K562 (cell line): ENCODE measurements around the gene PSMC6. TPM values are rescaled to one million over a fixed set of nuclear protein-coding genes. Genes with fewer than 3 reads are reported as not detected.
A peak's percentile ranks its signal among the peaks of the same experiment; 100 is the strongest.

Source experiments
- ATAC-seq: fragments of 200-7000 bp; cut with Tn5 transposase; 3 replicates; pipeline ENCODE4 v1.9.1; 2020; ENCODE audit warnings: moderate library complexity
- BruUV-seq: library from RNA; stranded (reverse); fragments of 400-500 nt; replicated peaks from 2 replicates; lab custom pipeline; 2021; lab: Mats Ljungman, UMichigan
- CTCF ChIA-PET: fragments of 300-600 bp; formaldehyde crosslinking; extraction: SDS; loops from one replicate; lab custom pipeline; 2021; ENCODE audit warnings: low intra/inter-chr PET ratio; lab: Yijun Ruan, JAX
- POLR2A ChIA-PET: fragments of 300-600, 350-650 bp; sonication (Branson Sonifier 250); formaldehyde crosslinking; extraction: SDS; loops from one replicate; lab custom pipeline; 2021; ENCODE audit warnings: antibody characterized with exemption, inconsistent platforms; lab: Yijun Ruan, JAX
- DNase-seq, 4 experiments: peaks; one replicate each; pipeline versions ENCODE4 v3.0.0 to v3.0.0-alpha.2; 2011 to 2018; ENCODE audit warnings: low spot score in 3 of 4, mixed read lengths in 3 of 4; ENCODE audit errors: extremely low read depth in 1 of 4
- FAIRE-seq: peaks from 2 replicates; lab custom pipeline; 2011; peaks lifted over from hg19 to GRCh38; lab: Jason Lieb, UNC
- H2AFZ ChIP-seq: 2 replicates; pipeline ENCODE4 v1.6.0; 2011; ENCODE audit warnings: low read depth, low read length, control low read depth, inconsistent platforms
- H3K27ac ChIP-seq: fragments of 200-600 bp; 3 replicates; pipeline ENCODE4 v1.8.0; 2011; ENCODE audit warnings: low read depth, mild to moderate bottlenecking, control low read depth, inconsistent platforms, low read length, moderate library complexity, mixed read lengths; ENCODE audit errors: extremely low read depth
- H3K27me3 ChIP-seq, 2 experiments: fragments of 300-600 bp in 1 of 2; 2 replicates in 1 of 2; 3 replicates in 1 of 2; pipeline versions ENCODE4 v1.6.0 to v1.8.0; 2011; ENCODE audit warnings: inconsistent platforms in 2 of 2, low read length in 2 of 2, mild to moderate bottlenecking in 1 of 2, mixed read lengths in 1 of 2, moderate library complexity in 1 of 2; ENCODE audit not compliant: control insufficient read depth in 2 of 2, insufficient read depth in 2 of 2
- H3K36me3 ChIP-seq: fragments of 300-600 bp; 3 replicates; pipeline ENCODE4 v1.8.0; 2011; ENCODE audit warnings: mild to moderate bottlenecking, low read length, inconsistent platforms; ENCODE audit not compliant: control insufficient read depth, insufficient read depth
- H3K4me1 ChIP-seq, 2 experiments: fragments of 200-600 bp in 1 of 2; replicated peaks in 1 of 2; 2 replicates in 1 of 2; 3 replicates in 1 of 2; pipeline versions ENCODE4 v1.5.1 to v1.8.0; 2011; ENCODE audit warnings: inconsistent platforms in 2 of 2, low read length in 2 of 2, mild to moderate bottlenecking in 1 of 2, mixed read lengths in 1 of 2, moderate library complexity in 1 of 2; ENCODE audit not compliant: control insufficient read depth in 2 of 2, insufficient read depth in 2 of 2
- H3K4me2 ChIP-seq: 2 replicates; pipeline ENCODE4 v1.6.1; 2011; ENCODE audit warnings: low read length, control low read depth, inconsistent platforms, mixed read lengths; ENCODE audit not compliant: insufficient read depth
- H3K4me3 ChIP-seq: fragments of 200-600 bp; sonication (generic), shearing (Covaris generic); 2 replicates; pipeline ENCODE4 v1.5.1; 2016; ENCODE audit warnings: control low read depth, inconsistent platforms
- H3K79me2 ChIP-seq: fragments of 200-600 bp; 3 replicates; pipeline ENCODE4 v1.8.0; 2011; ENCODE audit warnings: low read length, inconsistent platforms; ENCODE audit not compliant: control insufficient read depth, insufficient read depth
- H3K9ac ChIP-seq, 2 experiments: 2 replicates each; pipeline versions ENCODE4 v1.6.0 to v1.6.1; 2011; ENCODE audit warnings: low read depth in 2 of 2, low read length in 2 of 2, control low read depth in 1 of 2, inconsistent platforms in 1 of 2, mild to moderate bottlenecking in 1 of 2, mixed read lengths in 1 of 2; ENCODE audit not compliant: insufficient read depth in 1 of 2
- H3K9me1 ChIP-seq: one replicate; pipeline ENCODE4 v1.6.0; 2011; ENCODE audit warnings: inconsistent platforms, mild to moderate bottlenecking, low read length, moderate library complexity; ENCODE audit not compliant: control insufficient read depth, insufficient read depth
- H3K9me3 ChIP-seq: replicated peaks from 2 replicates; pipeline ENCODE4 v1.5.1; 2011; ENCODE audit warnings: low read depth, low read length, inconsistent platforms; ENCODE audit not compliant: control insufficient read depth, insufficient read depth
- H4K20me1 ChIP-seq: replicated peaks from 2 replicates; pipeline ENCODE4 v1.6.1; 2011; ENCODE audit warnings: low read length, inconsistent platforms, mixed read lengths; ENCODE audit not compliant: control insufficient read depth, insufficient read depth
- GATAD2A ChIP-seq: fragments of 450-650 bp; IDR thresholded peaks from 2 replicates; pipeline ENCODE4 v1.6.1; 2017
- SMARCC2 ChIP-seq: fragments of 450-650 bp; IDR thresholded peaks from 2 replicates; pipeline ENCODE4 v1.6.1; 2017; ENCODE audit warnings: antibody characterized with exemption, moderate library complexity, mild to moderate bottlenecking, low read depth
- ZZZ3 ChIP-seq: fragments of 450-650 bp; IDR thresholded peaks from 2 replicates; pipeline ENCODE4 v1.6.1; 2016; ENCODE audit warnings: antibody characterized with exemption, mild to moderate bottlenecking, moderate library complexity
- WGBS: fragments of 100-300 bp; shearing (Covaris generic); methylation state at CpG from one replicate; pipeline ENCODE4 v1.1.6; 2016; ENCODE audit warnings: low coverage, mixed read lengths; ENCODE audit not compliant: insufficient coverage; ENCODE audit errors: missing lambda C conversion rate; 5-methylcytosine and 5-hydroxymethylcytosine counted together
- in situ Hi-C: fragments of 300-500 bp; cut with MboI; formaldehyde crosslinking; loops from 4 replicates; pipeline ENCODE4 v1.15.0; 2018; ENCODE audit warnings: inconsistent platforms, mixed read lengths
- intact Hi-C: fragments of 100-400 bp; cut with micrococcal nuclease; formaldehyde crosslinking; loops from 2 replicates; pipeline ENCODE4 v1.14.2; 2022
- polyA plus RNA-seq, 8 experiments: library from polyadenylated mRNA; depleted of rRNA in 4 of 8; stranded (reverse) in 5 of 8; unstranded in 3 of 8; fragments of >200 nt; fragmentation: Nextera tagmentation in 2 of 8; fragmentation: Illumina TruSeq in 1 of 8; extraction: Ambion mirVana in 2 of 8; extraction: Trizol in 1 of 8; gene quantifications; 2 replicates each; pipeline versions ENCODE4 v1.2.1 to v1.2.3, GENCODE V29; 2011 to 2014; ENCODE audit warnings: inconsistent platforms in 1 of 8, missing spikeins in 1 of 8
- total RNA-seq, 7 experiments: library from RNA; depleted of rRNA in 6 of 7; stranded (reverse); fragments of >200 nt in 6 of 7; fragmentation: Illumina TruSeq in 2 of 7; extraction: Trizol in 2 of 7; gene quantifications; 2 replicates each; pipeline versions ENCODE4 v1.2.1 to v1.2.3, GENCODE V29; 2011 to 2021; ENCODE audit warnings: low replicate concordance in 1 of 7
- TF ChIP-seq, protein P1 (sequence below): fragments of 250-450 bp; sonication (Bioruptor Pico); IDR thresholded peaks from 2 replicates; pipeline ENCODE4 v1.5.0; 2021; ENCODE audit warnings: mild to moderate bottlenecking, moderate library complexity
- TF ChIP-seq, protein P2 (sequence below), 2 experiments: fragments of 450-650 bp; formaldehyde crosslinking in 1 of 2; IDR thresholded peaks; 2 replicates each; pipeline versions ENCODE4 v1.4.0 to v1.6.1; 2014 to 2020; ENCODE audit warnings: mild to moderate bottlenecking in 2 of 2, borderline replicate concordance in 1 of 2, low read depth in 1 of 2

Gene PSMC6
- total and polyA plus RNA-seq, 9 of the 15 experiments (the other 6 are each of a cell fraction or from before 2014, with no cell fraction given) = 91.4 to 224 (median 182) TPM

DNA sequence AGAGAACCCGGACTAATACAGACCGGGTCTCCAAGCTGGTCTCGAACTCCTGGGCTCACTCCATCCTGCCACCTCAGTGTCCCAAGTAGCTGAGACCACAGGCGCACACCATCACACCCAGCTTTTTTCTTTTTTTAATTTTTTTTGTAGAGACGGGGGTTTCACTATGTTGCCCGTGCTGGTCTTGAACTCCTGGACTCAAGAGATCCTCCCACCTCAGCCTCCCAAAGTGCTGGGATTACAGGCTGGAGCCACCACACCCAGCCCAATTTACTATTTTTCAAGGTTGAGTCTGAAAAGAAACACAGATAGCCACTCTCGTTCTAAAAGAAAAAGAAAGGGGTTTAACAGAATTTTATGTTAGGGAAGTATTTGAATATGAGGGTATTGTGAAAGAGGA is 13.5 kb upstream of the PSMC6 start (continued):
- TF ChIP-seq, protein P1, sequence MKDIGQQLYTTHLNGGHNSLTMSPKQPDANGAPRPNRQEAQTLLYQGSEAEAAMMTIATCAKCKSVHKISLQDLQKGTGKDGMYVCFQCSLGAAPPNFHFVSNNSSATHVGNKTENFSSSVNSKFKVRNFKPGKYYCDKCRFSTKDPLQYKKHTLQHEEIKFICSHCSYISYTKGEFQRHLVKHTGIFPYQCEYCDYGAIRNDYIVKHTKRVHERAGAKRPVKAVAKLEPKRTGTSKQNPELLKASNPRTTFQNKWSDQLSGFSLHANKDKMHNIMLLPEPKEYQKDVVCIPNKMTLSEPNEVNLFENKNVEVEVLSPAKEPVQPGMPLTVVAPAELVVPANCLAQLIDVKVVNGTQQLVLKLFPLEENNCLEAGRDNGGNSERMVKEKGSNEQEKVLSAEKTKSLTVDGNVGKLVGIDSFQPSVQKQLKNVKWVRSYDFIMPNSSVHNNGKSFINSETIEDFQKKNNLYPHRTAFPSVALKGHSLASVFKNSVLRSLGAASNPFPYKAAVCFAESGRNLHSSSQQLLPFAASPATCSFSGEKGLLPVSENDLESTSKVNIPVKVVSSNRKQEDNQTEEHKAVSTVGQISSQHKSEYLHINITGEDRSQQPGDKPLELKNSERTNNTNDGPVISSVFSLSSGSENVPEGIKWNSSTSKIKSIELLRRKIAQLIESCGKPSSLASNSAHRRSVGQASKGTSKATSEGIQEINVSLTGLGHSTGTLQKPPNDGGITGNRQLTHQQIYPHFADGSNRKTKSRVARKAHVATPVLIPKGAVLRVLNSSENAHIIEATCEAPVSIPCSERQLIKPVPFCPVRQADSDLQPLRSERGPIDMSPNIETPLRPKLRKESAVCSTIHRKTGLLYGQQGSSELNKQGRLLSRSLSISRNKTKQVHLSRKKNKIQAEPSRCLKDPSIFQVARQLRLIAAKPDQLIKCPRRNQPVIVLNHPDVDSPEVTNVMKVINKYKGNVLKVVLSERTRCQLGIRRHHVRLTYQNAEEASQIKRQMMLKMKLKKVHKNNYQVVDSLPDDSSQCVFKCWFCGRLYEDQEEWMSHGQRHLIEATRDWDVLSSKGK = no peak
- TF ChIP-seq, all 486 proteins: peak for 0

DNA sequence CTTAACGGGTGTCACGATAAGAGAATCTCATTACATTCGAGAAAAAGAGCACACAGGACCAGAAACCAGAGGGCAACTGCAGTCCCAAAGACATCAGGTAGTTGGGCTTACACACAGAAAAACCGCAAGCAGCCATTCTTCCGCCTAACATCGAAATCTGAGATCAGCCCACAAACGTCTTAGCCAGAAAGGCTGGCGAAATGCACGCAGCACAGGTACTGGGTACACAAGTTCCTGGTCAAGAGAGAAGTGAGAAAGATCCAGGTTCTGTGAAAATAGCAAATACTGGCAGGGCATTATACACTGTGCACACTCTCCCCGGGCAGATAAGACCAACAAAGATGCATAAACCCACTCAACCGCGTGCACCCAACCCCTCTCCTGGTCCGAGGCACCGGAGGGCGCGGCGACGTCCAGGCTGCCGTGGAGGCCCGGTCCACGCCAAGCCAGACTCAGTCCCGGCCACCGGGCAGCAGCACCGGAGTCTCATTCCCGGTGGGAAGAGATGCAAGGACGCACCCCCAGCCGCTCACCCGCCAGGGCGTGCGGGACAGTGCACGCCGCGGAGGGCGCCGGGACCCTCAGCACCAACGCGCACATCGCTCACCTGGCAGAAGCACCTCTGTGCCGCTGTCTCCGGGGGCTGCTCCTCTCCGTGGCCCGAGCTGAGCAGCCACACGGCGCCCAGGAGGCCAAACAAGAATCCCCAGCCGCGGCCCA is 12.1 kb upstream of the PSMC6 start:
- Histone ChIP-seq H3K9ac (peak overlapping the region; percentile 76 to 98), H3K4me2 (peak overlapping the region; percentile 94), H3K4me3 (peak overlapping the region; percentile 82), H3K4me1 (peaks cover 9 to 15% of the 10 kb centered on the region in 2 experiments; a peak in 4 of 5 replicates), H2AFZ (peak overlapping the region; percentile 88), H3K27me3 (no peaks in the 10 kb centered on the region), H3K79me2 (peaks cover 54% of the 10 kb centered on the region), H3K36me3 (0 out of 3 replicates have a peak, but pooled peaks cover 2% of the 10 kb centered on the region), H3K9me3 (no peaks in the 10 kb centered on the region), H3K27ac (peak overlapping the region; percentile 85), H3K9me1 (no peaks in the 10 kb centered on the region), H4K20me1 (peaks cover 10% of the 10 kb centered on the region)
- intact Hi-C loops = loop anchor here (5.0 kb wide), 1 partner anchor 143 kb away; the partner anchor contains the start of genes GPR137C and TXNDC16
- 2% methylated on average over 32 of the region's 46 CpGs for WGBS
- in situ Hi-C loops = no loop called here
- DNase-seq (peak; percentile 11 to 60 (median 14)), FAIRE-seq (peak; percentile 78), ATAC-seq (peak; percentile 73)
- no TSS peak for BruUV-seq
- ChIA-PET POLR2A (interaction anchor here (0.7 to 1.3 kb wide), 2 partner anchors 13 to 21 kb away, joined by 3 to 5 read pairs; partner anchors contain the start of gene PSMC6), CTCF (no interaction called here)
- TF ChIP-seq ZZZ3 = no peak
- TF ChIP-seq GATAD2A = no peak
- TF ChIP-seq, protein P2, sequence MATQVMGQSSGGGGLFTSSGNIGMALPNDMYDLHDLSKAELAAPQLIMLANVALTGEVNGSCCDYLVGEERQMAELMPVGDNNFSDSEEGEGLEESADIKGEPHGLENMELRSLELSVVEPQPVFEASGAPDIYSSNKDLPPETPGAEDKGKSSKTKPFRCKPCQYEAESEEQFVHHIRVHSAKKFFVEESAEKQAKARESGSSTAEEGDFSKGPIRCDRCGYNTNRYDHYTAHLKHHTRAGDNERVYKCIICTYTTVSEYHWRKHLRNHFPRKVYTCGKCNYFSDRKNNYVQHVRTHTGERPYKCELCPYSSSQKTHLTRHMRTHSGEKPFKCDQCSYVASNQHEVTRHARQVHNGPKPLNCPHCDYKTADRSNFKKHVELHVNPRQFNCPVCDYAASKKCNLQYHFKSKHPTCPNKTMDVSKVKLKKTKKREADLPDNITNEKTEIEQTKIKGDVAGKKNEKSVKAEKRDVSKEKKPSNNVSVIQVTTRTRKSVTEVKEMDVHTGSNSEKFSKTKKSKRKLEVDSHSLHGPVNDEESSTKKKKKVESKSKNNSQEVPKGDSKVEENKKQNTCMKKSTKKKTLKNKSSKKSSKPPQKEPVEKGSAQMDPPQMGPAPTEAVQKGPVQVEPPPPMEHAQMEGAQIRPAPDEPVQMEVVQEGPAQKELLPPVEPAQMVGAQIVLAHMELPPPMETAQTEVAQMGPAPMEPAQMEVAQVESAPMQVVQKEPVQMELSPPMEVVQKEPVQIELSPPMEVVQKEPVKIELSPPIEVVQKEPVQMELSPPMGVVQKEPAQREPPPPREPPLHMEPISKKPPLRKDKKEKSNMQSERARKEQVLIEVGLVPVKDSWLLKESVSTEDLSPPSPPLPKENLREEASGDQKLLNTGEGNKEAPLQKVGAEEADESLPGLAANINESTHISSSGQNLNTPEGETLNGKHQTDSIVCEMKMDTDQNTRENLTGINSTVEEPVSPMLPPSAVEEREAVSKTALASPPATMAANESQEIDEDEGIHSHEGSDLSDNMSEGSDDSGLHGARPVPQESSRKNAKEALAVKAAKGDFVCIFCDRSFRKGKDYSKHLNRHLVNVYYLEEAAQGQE (IDR thresholded peaks at IDR 0.05; ENCODE audit: borderline replicate concordance) = no peak
- TF ChIP-seq, protein P2 (CRISPR knock-in tag; IDR thresholded peaks at IDR 0.05; ENCODE audit: low read depth) = no peak
- no peak for TF ChIP-seq SMARCC2
